HepG2 (cell line): ENCODE results near the gene ADGRG6. TPM values are rescaled to one million over a fixed set of nuclear protein-coding genes. Genes with fewer than 3 reads are reported as not detected.

ENCODE experiments used
- ATAC-seq: fragments of 200-7000 bp; cut with Tn5 transposase; 3 replicates; pipeline ENCODE4 v1.9.1; 2020; ENCODE audit warnings: mild to moderate bottlenecking, moderate library complexity
- BruUV-seq: library from RNA; stranded (reverse); fragments of 400-500 nt; replicated peaks from 2 replicates; lab custom pipeline; 2021; lab: Mats Ljungman, UMichigan
- CTCF ChIA-PET: fragments of 300-600 bp; formaldehyde crosslinking; extraction: SDS; loops from one replicate; lab custom pipeline; 2021; ENCODE audit warnings: low total read pairs, inconsistent platforms, low intra/inter-chr PET ratio; lab: Yijun Ruan, JAX
- POLR2A ChIA-PET: fragments of 350-600 bp; sonication (Branson Sonifier 250); formaldehyde crosslinking; loops from one replicate; lab custom pipeline; 2020; ENCODE audit warnings: antibody characterized with exemption, inconsistent platforms; lab: Yijun Ruan, JAX
- DNase-seq: peaks from one replicate; pipeline ENCODE4 v3.0.0-alpha.2; 2015; ENCODE audit warnings: low spot score
- FAIRE-seq: peaks from 3 replicates; lab custom pipeline; 2011; peaks lifted over from hg19 to GRCh38; lab: Jason Lieb, UNC
- H2AFZ ChIP-seq: one replicate; pipeline ENCODE4 v1.6.1; 2011; ENCODE audit warnings: low read length, inconsistent platforms
- H3K27ac ChIP-seq: fragments of 300-600 bp; 3 replicates; pipeline ENCODE4 v1.8.0; 2011; ENCODE audit warnings: mixed run types, mild to moderate bottlenecking, mixed read lengths, low read length, inconsistent platforms; ENCODE audit not compliant: insufficient read depth; ENCODE audit errors: extremely low read length
- H3K27me3 ChIP-seq, 2 experiments: fragments of 200-600 bp in 1 of 2; 2 replicates in 1 of 2; 3 replicates in 1 of 2; pipeline versions ENCODE4 v1.6.0 to v1.8.0; 2011; ENCODE audit warnings: low read length in 2 of 2, mild to moderate bottlenecking in 2 of 2, moderate library complexity in 2 of 2, inconsistent platforms in 1 of 2; ENCODE audit not compliant: insufficient read depth in 2 of 2, control insufficient read depth in 1 of 2
- H3K36me3 ChIP-seq, 2 experiments: fragments of 200-600 bp in 1 of 2; replicated peaks in 1 of 2; 2 replicates in 1 of 2; 3 replicates in 1 of 2; pipeline versions ENCODE4 v1.5.1 to v1.8.0; 2011; ENCODE audit warnings: low read length in 2 of 2, inconsistent platforms in 1 of 2; ENCODE audit not compliant: insufficient read depth in 2 of 2, control insufficient read depth in 1 of 2
- H3K4me1 ChIP-seq: 2 replicates; pipeline ENCODE4 v1.5.1; 2012; ENCODE audit warnings: low read length, inconsistent platforms; ENCODE audit not compliant: insufficient read depth
- H3K4me2 ChIP-seq: 2 replicates; pipeline ENCODE4 v1.6.0; 2011; ENCODE audit warnings: low read depth, low read length, inconsistent platforms
- H3K4me3 ChIP-seq, 3 experiments: fragments of 200-600 bp in 1 of 3; sonication (generic), shearing (Covaris generic) in 1 of 3; replicated peaks in 1 of 3; 2 replicates each; pipeline ENCODE4 v1.5.1; 2011 to 2016; ENCODE audit warnings: low read length in 3 of 3, inconsistent platforms in 2 of 3, low read depth in 2 of 3, mild to moderate bottlenecking in 2 of 3, control low read depth in 1 of 3, mixed read lengths in 1 of 3; ENCODE audit not compliant: insufficient read depth in 1 of 3
- H3K79me2 ChIP-seq: one replicate; pipeline ENCODE4 v1.6.1; 2011; ENCODE audit warnings: low read length, inconsistent platforms; ENCODE audit not compliant: insufficient read depth
- H3K9ac ChIP-seq: 2 replicates; pipeline ENCODE4 v1.6.0; 2011; ENCODE audit warnings: mild to moderate bottlenecking, low read depth, low read length, inconsistent platforms; ENCODE audit not compliant: insufficient read depth
- H3K9me3 ChIP-seq: 2 replicates; pipeline ENCODE4 v1.5.1; 2012; ENCODE audit warnings: mild to moderate bottlenecking, low read length
- H4K20me1 ChIP-seq: 2 replicates; pipeline ENCODE4 v1.6.0; 2011; ENCODE audit warnings: inconsistent platforms, mild to moderate bottlenecking, low read length, moderate library complexity; ENCODE audit not compliant: insufficient read depth
- CC2D1A ChIP-seq: sonication (generic); formaldehyde crosslinking; IDR thresholded peaks from 2 replicates; pipeline ENCODE4 v1.8.1; 2023; ENCODE audit warnings: mild to moderate bottlenecking, missing genetic modification reagents
- CREB1 ChIP-seq, 2 experiments: fragments of 450-650 bp in 1 of 2; IDR thresholded peaks; 2 replicates each; pipeline ENCODE4 v1.6.1; 2016 to 2017; ENCODE audit warnings: control low read depth in 1 of 2, mild to moderate bottlenecking in 1 of 2, missing compliant biosample characterization in 1 of 2, missing genetic modification characterization in 1 of 2
- CREM ChIP-seq, 2 experiments: sonication (generic) in 1 of 2; formaldehyde crosslinking in 1 of 2; IDR thresholded peaks; 2 replicates each; pipeline versions ENCODE4 v1.4.0 to v1.6.1; 2016 to 2020; ENCODE audit warnings: antibody characterized with exemption in 1 of 2, mild to moderate bottlenecking in 1 of 2, missing genetic modification reagents in 1 of 2
- RBFOX2 ChIP-seq: fragments of 200-400 bp; formaldehyde crosslinking; IDR thresholded peaks from 2 replicates; pipeline ENCODE4 v1.6.1; 2017; ENCODE audit warnings: low read depth, mild to moderate bottlenecking, low read length
- SAP130 ChIP-seq: IDR thresholded peaks from 2 replicates; pipeline ENCODE4 v1.6.1; 2016; ENCODE audit warnings: low read depth
- SRSF9 ChIP-seq: fragments of 200-400 bp; formaldehyde crosslinking; IDR thresholded peaks from 2 replicates; pipeline ENCODE4 v1.6.1; 2018; ENCODE audit warnings: borderline replicate concordance, mild to moderate bottlenecking, low read depth, low read length; ENCODE audit not compliant: insufficient read depth, poor library complexity, severe bottlenecking
- THAP11 ChIP-seq: IDR thresholded peaks from 2 replicates; pipeline ENCODE4 v1.6.1; 2016; ENCODE audit warnings: missing biosample characterization, missing genetic modification reagents
- ZNF274 ChIP-seq: sonication (generic); formaldehyde crosslinking; IDR thresholded peaks from 2 replicates; pipeline ENCODE4 v1.5.1; 2020; ENCODE audit warnings: mild to moderate bottlenecking, missing genetic modification reagents
- WGBS: methylation state at CpG from one replicate; pipeline ENCODE4 v1.1.6; 2017; ENCODE audit warnings: low lambda C conversion rate; 5-methylcytosine and 5-hydroxymethylcytosine counted together
- in situ Hi-C: cut with HindIII; loops from 2 replicates; pipeline ENCODE4 v1.10.0; 2017; ENCODE audit warnings: low pct_unique_long_range_greater_than_20kb; ENCODE audit not compliant: extremely low pct_ligation_motif_present
- intact Hi-C: fragments of 100-400 bp; cut with micrococcal nuclease; formaldehyde crosslinking; loops from one replicate; pipeline ENCODE4 v1.10.0; 2022; ENCODE audit not compliant: unreplicated experiment
- polyA plus RNA-seq, 8 experiments: library from polyadenylated mRNA; depleted of rRNA in 3 of 8; stranded (reverse) in 7 of 8; unstranded in 1 of 8; fragments of >200 nt; fragmentation: Illumina TruSeq in 4 of 8; extraction: Trizol in 4 of 8; gene quantifications; 2 replicates each; pipeline versions ENCODE4 v1.2.1 to v1.2.3, GENCODE V29; 2011 to 2016; ENCODE audit warnings: low read depth in 4 of 8, missing spikeins in 1 of 8, mixed read lengths in 1 of 8; ENCODE audit not compliant: insufficient read depth in 1 of 8
- total RNA-seq, 5 experiments: library from RNA; depleted of rRNA; stranded (reverse); fragments of >200 nt; fragmentation: Illumina TruSeq; extraction: Trizol; gene quantifications; 2 replicates each; pipeline ENCODE4 v1.2.3, GENCODE V29; 2016; ENCODE audit warnings: low read depth in 1 of 5
- TF ChIP-seq, protein P1 (sequence below), 2 experiments: sonication (generic) in 1 of 2; formaldehyde crosslinking in 1 of 2; IDR thresholded peaks; 2 replicates each; pipeline versions ENCODE4 v1.4.0 to v1.6.1; 2018 to 2020; ENCODE audit warnings: missing genetic modification reagents in 2 of 2, borderline replicate concordance in 1 of 2, low read depth in 1 of 2, mild to moderate bottlenecking in 1 of 2, missing biosample characterization in 1 of 2
- TF ChIP-seq, protein P2 (sequence below): IDR thresholded peaks from 2 replicates; pipeline ENCODE4 v1.4.0; 2020; ENCODE audit warnings: mild to moderate bottlenecking, missing genetic modification reagents
- TF ChIP-seq, protein P3 (sequence below): sonication (generic); formaldehyde crosslinking; IDR thresholded peaks from 2 replicates; pipeline ENCODE4 v1.4.0; 2020; ENCODE audit warnings: missing genetic modification reagents

ADGRG6 gene
- total and polyA plus RNA-seq, 2 of the 13 experiments (the other 11 are each of a cell fraction or from before 2014, with no cell fraction given): 129 to 249 TPM

DNA sequence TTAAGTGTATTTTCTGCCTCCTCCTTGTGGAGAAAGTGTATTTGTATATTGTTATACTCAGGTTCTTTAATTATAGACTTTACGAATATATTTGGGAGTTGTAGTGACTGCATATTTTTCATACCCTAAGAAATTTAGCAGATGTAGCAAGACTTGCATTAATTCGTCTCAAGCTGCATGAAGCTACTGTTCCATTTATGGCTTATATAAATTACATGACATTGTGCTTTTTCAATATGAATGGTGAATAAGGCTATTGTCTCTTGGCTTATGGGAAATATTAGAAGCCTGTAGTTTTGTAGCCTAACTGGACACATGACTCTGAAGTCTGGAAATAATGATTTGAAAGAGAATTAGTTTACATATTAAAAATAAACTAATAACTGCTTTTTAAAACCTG lies 2.4 kb downstream of the ADGRG6 start:
- H3K9me3 ChIP-seq: no peaks in the 10 kb centered on the region
- H3K4me2 ChIP-seq: peak overlapping the region; percentile 89
- WGBS: 18% methylated on average over 2 of the region's 2 CpGs
- H3K27ac ChIP-seq: peak overlapping the region; percentile 84
- CTCF ChIA-PET: interaction anchor here (0.8 kb wide), 1 partner anchor 72 kb away, joined by 3 read pairs; no protein-coding TSS in a partner anchor
- no peak overlapping the region for H2AFZ ChIP-seq
- H3K27me3 ChIP-seq: no peaks in the 10 kb centered on the region; a peak in 1 of 5 replicates
- peaks cover 15% of the 10 kb centered on the region; the same call in 1 of the 2 replicates for H4K20me1 ChIP-seq
- H3K79me2 ChIP-seq: peaks cover 90% of the 10 kb centered on the region
- intact Hi-C loops (loop anchor here (1.0 kb wide), 1 partner anchor 45 kb away; no protein-coding TSS in a partner anchor), in situ Hi-C loops (loop anchor here (5.0 kb wide), 2 partner anchors 67 to 73 kb away; no protein-coding TSS in a partner anchor)
- ATAC-seq (no peak), FAIRE-seq (no peak), DNase-seq (peak; percentile 40)
- H3K9ac ChIP-seq: peak overlapping the region; percentile 92
- peaks cover 0 to 1% of the 10 kb centered on the region in 2 experiments; a peak in 3 of 5 replicates for H3K36me3 ChIP-seq
- no TSS peak for BruUV-seq
- peak overlapping the region; percentile 85 to 95 (median 93); a peak in 5 of 6 replicates for H3K4me3 ChIP-seq
- H3K4me1 ChIP-seq: peaks cover 64% of the 10 kb centered on the region
- POLR2A ChIA-PET: interaction anchor here (0.8 to 1.5 kb wide), 4 partner anchors 19 to 73 kb away, joined by 3 to 5 read pairs (median 4); no protein-coding TSS in a partner anchor
- TF ChIP-seq CREM (IDR thresholded peaks at IDR 0.05) (0 out of 2 replicates have a peak, but pooled peaks have one; percentile 22), CREM (CRISPR knock-in tag; IDR thresholded peaks at IDR 0.05) (no peak), CREB1 (IDR thresholded peaks at IDR 0.05) (no peak), CREB1 (CRISPR knock-in tag; IDR thresholded peaks at IDR 0.05) (peak; percentile 8; the same call in 1 of the 2 replicates), RBFOX2 (peak; percentile 40), SRSF9 (no peak), SAP130 (peak; percentile 52), THAP11 (CRISPR knock-in tag) (no peak), ZNF274 (no peak), CC2D1A (CRISPR knock-in tag) (0 out of 2 replicates have a peak, but pooled peaks have one; percentile 70)
- TF ChIP-seq, protein P1, sequence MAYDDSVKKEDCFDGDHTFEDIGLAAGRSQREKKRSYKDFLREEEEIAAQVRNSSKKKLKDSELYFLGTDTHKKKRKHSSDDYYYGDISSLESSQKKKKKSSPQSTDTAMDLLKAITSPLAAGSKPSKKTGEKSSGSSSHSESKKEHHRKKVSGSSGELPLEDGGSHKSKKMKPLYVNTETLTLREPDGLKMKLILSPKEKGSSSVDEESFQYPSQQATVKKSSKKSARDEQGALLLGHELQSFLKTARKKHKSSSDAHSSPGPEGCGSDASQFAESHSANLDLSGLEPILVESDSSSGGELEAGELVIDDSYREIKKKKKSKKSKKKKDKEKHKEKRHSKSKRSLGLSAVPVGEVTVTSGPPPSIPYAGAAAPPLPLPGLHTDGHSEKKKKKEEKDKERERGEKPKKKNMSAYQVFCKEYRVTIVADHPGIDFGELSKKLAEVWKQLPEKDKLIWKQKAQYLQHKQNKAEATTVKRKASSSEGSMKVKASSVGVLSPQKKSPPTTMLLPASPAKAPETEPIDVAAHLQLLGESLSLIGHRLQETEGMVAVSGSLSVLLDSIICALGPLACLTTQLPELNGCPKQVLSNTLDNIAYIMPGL (CRISPR knock-in tag; IDR thresholded peaks at IDR 0.05; ENCODE audit: borderline replicate concordance in 1 of 2, low read depth in 1 of 2): 0 out of 4 replicates have a peak, but pooled peaks of 1 of the 2 experiments have one; percentile 15
- TF ChIP-seq, protein P2, sequence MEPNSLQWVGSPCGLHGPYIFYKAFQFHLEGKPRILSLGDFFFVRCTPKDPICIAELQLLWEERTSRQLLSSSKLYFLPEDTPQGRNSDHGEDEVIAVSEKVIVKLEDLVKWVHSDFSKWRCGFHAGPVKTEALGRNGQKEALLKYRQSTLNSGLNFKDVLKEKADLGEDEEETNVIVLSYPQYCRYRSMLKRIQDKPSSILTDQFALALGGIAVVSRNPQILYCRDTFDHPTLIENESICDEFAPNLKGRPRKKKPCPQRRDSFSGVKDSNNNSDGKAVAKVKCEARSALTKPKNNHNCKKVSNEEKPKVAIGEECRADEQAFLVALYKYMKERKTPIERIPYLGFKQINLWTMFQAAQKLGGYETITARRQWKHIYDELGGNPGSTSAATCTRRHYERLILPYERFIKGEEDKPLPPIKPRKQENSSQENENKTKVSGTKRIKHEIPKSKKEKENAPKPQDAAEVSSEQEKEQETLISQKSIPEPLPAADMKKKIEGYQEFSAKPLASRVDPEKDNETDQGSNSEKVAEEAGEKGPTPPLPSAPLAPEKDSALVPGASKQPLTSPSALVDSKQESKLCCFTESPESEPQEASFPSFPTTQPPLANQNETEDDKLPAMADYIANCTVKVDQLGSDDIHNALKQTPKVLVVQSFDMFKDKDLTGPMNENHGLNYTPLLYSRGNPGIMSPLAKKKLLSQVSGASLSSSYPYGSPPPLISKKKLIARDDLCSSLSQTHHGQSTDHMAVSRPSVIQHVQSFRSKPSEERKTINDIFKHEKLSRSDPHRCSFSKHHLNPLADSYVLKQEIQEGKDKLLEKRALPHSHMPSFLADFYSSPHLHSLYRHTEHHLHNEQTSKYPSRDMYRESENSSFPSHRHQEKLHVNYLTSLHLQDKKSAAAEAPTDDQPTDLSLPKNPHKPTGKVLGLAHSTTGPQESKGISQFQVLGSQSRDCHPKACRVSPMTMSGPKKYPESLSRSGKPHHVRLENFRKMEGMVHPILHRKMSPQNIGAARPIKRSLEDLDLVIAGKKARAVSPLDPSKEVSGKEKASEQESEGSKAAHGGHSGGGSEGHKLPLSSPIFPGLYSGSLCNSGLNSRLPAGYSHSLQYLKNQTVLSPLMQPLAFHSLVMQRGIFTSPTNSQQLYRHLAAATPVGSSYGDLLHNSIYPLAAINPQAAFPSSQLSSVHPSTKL: peak; percentile 37; the same call in 1 of the 2 replicates
- TF ChIP-seq, protein P3, sequence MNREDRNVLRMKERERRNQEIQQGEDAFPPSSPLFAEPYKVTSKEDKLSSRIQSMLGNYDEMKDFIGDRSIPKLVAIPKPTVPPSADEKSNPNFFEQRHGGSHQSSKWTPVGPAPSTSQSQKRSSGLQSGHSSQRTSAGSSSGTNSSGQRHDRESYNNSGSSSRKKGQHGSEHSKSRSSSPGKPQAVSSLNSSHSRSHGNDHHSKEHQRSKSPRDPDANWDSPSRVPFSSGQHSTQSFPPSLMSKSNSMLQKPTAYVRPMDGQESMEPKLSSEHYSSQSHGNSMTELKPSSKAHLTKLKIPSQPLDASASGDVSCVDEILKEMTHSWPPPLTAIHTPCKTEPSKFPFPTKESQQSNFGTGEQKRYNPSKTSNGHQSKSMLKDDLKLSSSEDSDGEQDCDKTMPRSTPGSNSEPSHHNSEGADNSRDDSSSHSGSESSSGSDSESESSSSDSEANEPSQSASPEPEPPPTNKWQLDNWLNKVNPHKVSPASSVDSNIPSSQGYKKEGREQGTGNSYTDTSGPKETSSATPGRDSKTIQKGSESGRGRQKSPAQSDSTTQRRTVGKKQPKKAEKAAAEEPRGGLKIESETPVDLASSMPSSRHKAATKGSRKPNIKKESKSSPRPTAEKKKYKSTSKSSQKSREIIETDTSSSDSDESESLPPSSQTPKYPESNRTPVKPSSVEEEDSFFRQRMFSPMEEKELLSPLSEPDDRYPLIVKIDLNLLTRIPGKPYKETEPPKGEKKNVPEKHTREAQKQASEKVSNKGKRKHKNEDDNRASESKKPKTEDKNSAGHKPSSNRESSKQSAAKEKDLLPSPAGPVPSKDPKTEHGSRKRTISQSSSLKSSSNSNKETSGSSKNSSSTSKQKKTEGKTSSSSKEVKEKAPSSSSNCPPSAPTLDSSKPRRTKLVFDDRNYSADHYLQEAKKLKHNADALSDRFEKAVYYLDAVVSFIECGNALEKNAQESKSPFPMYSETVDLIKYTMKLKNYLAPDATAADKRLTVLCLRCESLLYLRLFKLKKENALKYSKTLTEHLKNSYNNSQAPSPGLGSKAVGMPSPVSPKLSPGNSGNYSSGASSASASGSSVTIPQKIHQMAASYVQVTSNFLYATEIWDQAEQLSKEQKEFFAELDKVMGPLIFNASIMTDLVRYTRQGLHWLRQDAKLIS (CRISPR knock-in tag): 0 out of 2 replicates have a peak, but pooled peaks have one; percentile 81
